Heart right ventricle (tissue), 16 donors: Measurements from ENCODE around the gene CETN3. TPM values are rescaled to one million over a fixed set of nuclear protein-coding genes. Genes with fewer than 3 reads are reported as not detected.

Source experiments
- ATAC-seq, 8 donors: fragments of 200-7000 bp; cut with Tn5 transposase; one replicate each; pipeline ENCODE4 v1.9.1; 2020; ENCODE audit warnings: mild to moderate bottlenecking in 8 of 8, moderate library complexity in 8 of 8, moderate number of reproducible peaks in 1 of 8
- DNase-seq, 2 donors: peaks; one replicate each; pipeline ENCODE4 v3.0.0-alpha.2; 2020
- H3K27ac ChIP-seq, 10 donors: fragments of 200-600 bp; sonication (generic) in 2 of 10; one replicate each; pipeline versions ENCODE4 v1.5.0 to v1.8.0; 2020 to 2022; ENCODE audit warnings: mild to moderate bottlenecking in 3 of 10
- H3K27me3 ChIP-seq, 7 donors: fragments of 200-600 bp; one replicate each; pipeline ENCODE4 v1.8.0; 2021 to 2022; ENCODE audit warnings: mild to moderate bottlenecking in 2 of 7
- H3K36me3 ChIP-seq, 9 donors: fragments of 200-600 bp; sonication (generic) in 1 of 9; one replicate each; pipeline versions ENCODE4 v1.5.0 to v1.8.0; 2020 to 2022; ENCODE audit warnings: mild to moderate bottlenecking in 2 of 9
- H3K4me1 ChIP-seq, 9 donors: fragments of 200-600 bp; sonication (generic) in 1 of 9; one replicate each; pipeline versions ENCODE4 v1.5.0 to v1.8.0; 2020 to 2022; ENCODE audit warnings: mild to moderate bottlenecking in 4 of 9
- H3K4me3 ChIP-seq, 10 donors: fragments of 200-600 bp; sonication (generic) in 2 of 10; one replicate each; pipeline versions ENCODE4 v1.5.0 to v1.8.0; 2020 to 2022; ENCODE audit warnings: mild to moderate bottlenecking in 7 of 10, moderate library complexity in 2 of 10
- H3K9me3 ChIP-seq, 11 donors: fragments of 200-600 bp in 10 of 11; sonication (generic) in 2 of 11; one replicate each; pipeline versions ENCODE4 v1.5.0 to v1.8.0; 2013 to 2022; ENCODE audit warnings: mild to moderate bottlenecking in 2 of 11, control low read depth in 1 of 11, moderate library complexity in 1 of 11
- CTCF ChIP-seq, 9 donors: fragments of 200-600 bp; sonication (generic) in 2 of 9; IDR thresholded peaks; one replicate each; pipeline versions ENCODE4 v1.5.0 to v1.8.0; 2021 to 2022; ENCODE audit warnings: antibody characterized with exemption in 9 of 9, mild to moderate bottlenecking in 5 of 9, moderate library complexity in 1 of 9
- whole genome bisulfite sequencing, 2 donors: extraction: QIAGEN DNeasy Blood & Tissue Kit; methylation state at CpG; one replicate each; pipeline ENCODE4 v1.1.7; 2013; ENCODE audit warnings: inconsistent platforms in 1 of 2; 5-methylcytosine and 5-hydroxymethylcytosine counted together
- intact Hi-C, 10 donors: fragments of 100-400 bp; cut with DNase I; formaldehyde crosslinking; loops; one replicate each; pipeline versions ENCODE4 v1.11.1 to v1.14.2; 2022
- polyA plus RNA-seq, 2 donors: library from polyadenylated mRNA; stranded (reverse); fragments of 200-250 nt; gene quantifications; one replicate each; pipeline ENCODE4 v1.2.3, GENCODE V29; 2013
- total RNA-seq, 10 donors: library from RNA; stranded (reverse); fragmentation: NEBNext Ultra II Directional in 3 of 10; extraction: Animal tissue kit (Norgen Biotek cat#: 25700) in 3 of 10; gene quantifications; one replicate each; pipeline versions ENCODE4 v1.2.1 to v1.2.4, GENCODE V29; 2021 to 2023
- donor health status: Arrhythmogenic right ventricular cardiomyopathy.
- donor health status: ischemic (EF 13 %, LVEDD 7.1; RV severe dilation, severe dysfunction).
- donor health status: healthy with polysubstance abuse.
- donor health status: DM: no; HTN: yes; CAD: no.
- donor health status: DM: no; HTN: no; CAD: no.
- donor health status: ischemic (EF 25% LVEDD 6.9; RV normal size, moderate dysfunction).
- donor health status: ischemic (EF 25% LVEDD 5.7; RV mildly dilated, moderate dysfunction).
- donor health status: healthy.
- donor health status: DM: yes; HTN: yes; CAD: no.
- donor health status: Ischemic cardiomyopathy.
- donor health status: ischemic (EF 35%, LVEDD 5.7; RV mildly dilated, moderate dysfunction).
- donor health status: nonischemic (EF 11% LVEDD 7.7; RV severe dilation, severe dysfunction).
- donor health status: DM: yes; HTN: yes; CAD: no.
- donor health status: PGD.
- donor health status: ischemic (EF 29% LVEDD 5.4; RV normal size, mild dysfunction).
- donor health status: nonischemic (EF 23%, LVEDD 6.1; RV moderate dilation, normal function).

CETN3 gene
- total and polyA plus RNA-seq, 12 donors, result 14.4 to 26.6 (median 20.4) TPM

GRCh38 chr5:90365328-90365727 is 44.2 kb downstream of the CETN3 start:
- H3K4me1 ChIP-seq, result no peaks in the 10 kb centered on the region
- no peak for ATAC-seq
- no peaks in the 10 kb centered on the region for H3K36me3 ChIP-seq
- DNase-seq, result no peak
- no peak overlapping the region for H3K4me3 ChIP-seq
- no peak overlapping the region for H3K27ac ChIP-seq
- peaks cover 0 to 9% (median 0%) of the 10 kb centered on the region in 7 donors for H3K27me3 ChIP-seq
- TF ChIP-seq CTCF (IDR thresholded peaks at IDR 0.05), result no peak
- intact Hi-C loops, result no loop called here
- no peaks in the 10 kb centered on the region for H3K9me3 ChIP-seq

- WGBS, 2 donors, result 75 to 76% methylated on average over 7 of the region's 7 CpGs
- ATAC-seq (no peak), DNase-seq (no peak)
- Histone ChIP-seq H3K27ac (no peak overlapping the region), H3K36me3 (no peaks in the 10 kb centered on the region), H3K4me1 (no peaks in the 10 kb centered on the region), H3K27me3 (no peaks in the 10 kb centered on the region), H3K9me3 (peaks cover 0 to 7% (median 0%) of the 10 kb centered on the region in 11 donors), H3K4me3 (no peak overlapping the region)
- TF ChIP-seq CTCF (IDR thresholded peaks at IDR 0.05), result no peak
- intact Hi-C loops, result no loop called here
These were observed 50.3 kb downstream of the CETN3 start for GRCh38 chr5:90359073-90359920.

GRCh38 chr5:90356622-90357021 is 52.9 kb downstream of the CETN3 start:
- ATAC-seq, result no peak
- Histone ChIP-seq H3K27ac (no peak overlapping the region), H3K9me3 (peaks cover 0 to 7% (median 0%) of the 10 kb centered on the region in 11 donors), H3K36me3 (no peaks in the 10 kb centered on the region), H3K4me3 (no peak overlapping the region), H3K4me1 (no peaks in the 10 kb centered on the region), H3K27me3 (no peaks in the 10 kb centered on the region)
- TF ChIP-seq CTCF (IDR thresholded peaks at IDR 0.05), result no peak
- intact Hi-C loops, result no loop called here
- WGBS, 2 donors, result 46 to 54% methylated on average over 6 of the region's 6 CpGs
- DNase-seq, result no peak

GRCh38 chr5:90356176-90356575 is 53.4 kb downstream of the CETN3 start:
- no peak for TF ChIP-seq CTCF (IDR thresholded peaks at IDR 0.05)
- Histone ChIP-seq H3K4me1 (no peaks in the 10 kb centered on the region), H3K36me3 (no peaks in the 10 kb centered on the region), H3K27ac (no peak overlapping the region), H3K27me3 (no peaks in the 10 kb centered on the region), H3K4me3 (no peak overlapping the region), H3K9me3 (peaks cover 0 to 7% (median 0%) of the 10 kb centered on the region in 11 donors)
- intact Hi-C loops, result no loop called here
- no peak for DNase-seq
- ATAC-seq, result no peak
